Thyroid gland (tissue), 4 donors: ENCODE results near the gene SLC24A3.

Experiments used
- POLR2A ChIP-seq, 2 donors: fragments of 450-650 bp; IDR thresholded peaks; one replicate each; pipeline ENCODE4 v1.6.1; 2017; ENCODE audit warnings: antibody characterized with exemption in 2 of 2, mild to moderate bottlenecking in 2 of 2, moderate library complexity in 1 of 2
- TF ChIP-seq, protein P1 (sequence below), 6 experiments: fragments of 200-600 bp in 3 of 6; fragments of 450-650 bp in 3 of 6; sonication (generic) in 3 of 6; IDR thresholded peaks; one replicate each; pipeline ENCODE4 v1.5.1; 2016 to 2019; ENCODE audit warnings: antibody characterized with exemption in 6 of 6, mild to moderate bottlenecking in 2 of 6, inconsistent platforms in 1 of 6, moderate library complexity in 1 of 6

DNA sequence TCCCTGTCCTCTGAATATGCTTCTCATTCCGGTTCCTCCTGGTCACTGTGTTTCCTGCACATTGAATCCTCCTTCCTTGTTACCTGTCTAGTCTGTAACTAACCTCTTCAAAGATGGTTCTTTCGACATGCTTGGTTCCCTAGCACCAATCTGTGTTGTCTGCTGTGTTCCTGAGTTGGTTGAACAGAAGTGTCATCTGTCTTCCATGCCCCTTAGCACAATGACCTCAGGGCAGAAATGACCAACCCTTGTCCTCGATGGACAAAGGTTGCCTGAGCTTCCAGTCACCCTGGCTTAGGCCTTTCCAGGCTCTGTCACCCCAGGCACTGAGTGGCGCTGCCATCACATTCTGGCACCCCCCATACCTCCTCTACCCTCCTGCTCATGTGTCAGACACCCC is 278.8 kb downstream of the SLC24A3 start:
- TF ChIP-seq, protein P1, sequence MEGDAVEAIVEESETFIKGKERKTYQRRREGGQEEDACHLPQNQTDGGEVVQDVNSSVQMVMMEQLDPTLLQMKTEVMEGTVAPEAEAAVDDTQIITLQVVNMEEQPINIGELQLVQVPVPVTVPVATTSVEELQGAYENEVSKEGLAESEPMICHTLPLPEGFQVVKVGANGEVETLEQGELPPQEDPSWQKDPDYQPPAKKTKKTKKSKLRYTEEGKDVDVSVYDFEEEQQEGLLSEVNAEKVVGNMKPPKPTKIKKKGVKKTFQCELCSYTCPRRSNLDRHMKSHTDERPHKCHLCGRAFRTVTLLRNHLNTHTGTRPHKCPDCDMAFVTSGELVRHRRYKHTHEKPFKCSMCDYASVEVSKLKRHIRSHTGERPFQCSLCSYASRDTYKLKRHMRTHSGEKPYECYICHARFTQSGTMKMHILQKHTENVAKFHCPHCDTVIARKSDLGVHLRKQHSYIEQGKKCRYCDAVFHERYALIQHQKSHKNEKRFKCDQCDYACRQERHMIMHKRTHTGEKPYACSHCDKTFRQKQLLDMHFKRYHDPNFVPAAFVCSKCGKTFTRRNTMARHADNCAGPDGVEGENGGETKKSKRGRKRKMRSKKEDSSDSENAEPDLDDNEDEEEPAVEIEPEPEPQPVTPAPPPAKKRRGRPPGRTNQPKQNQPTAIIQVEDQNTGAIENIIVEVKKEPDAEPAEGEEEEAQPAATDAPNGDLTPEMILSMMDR (IDR thresholded peaks at IDR 0.05): no peak
- no peak for TF ChIP-seq POLR2A (IDR thresholded peaks at IDR 0.05)
